HL-60/S4 treated with phorbol 12-myristate 13-acetate at 8.2 ng/mL for 4 days and 3 days (cell line): ENCODE measurements around the gene SPON1.
"Not testable (repeated sequence)": the region's sequence is repeated elsewhere in the genome, so short reads cannot be mapped to it uniquely, and the experiment has no call there.

Source experiments
- in situ Hi-C: fragments of 300-500 bp; cut with MboI; formaldehyde crosslinking; loops from 2 replicates; pipeline ENCODE4 v1.15.0; 2022; ENCODE audit warnings: low sequenced_read_pairs

The SPON1 gene

DNA sequence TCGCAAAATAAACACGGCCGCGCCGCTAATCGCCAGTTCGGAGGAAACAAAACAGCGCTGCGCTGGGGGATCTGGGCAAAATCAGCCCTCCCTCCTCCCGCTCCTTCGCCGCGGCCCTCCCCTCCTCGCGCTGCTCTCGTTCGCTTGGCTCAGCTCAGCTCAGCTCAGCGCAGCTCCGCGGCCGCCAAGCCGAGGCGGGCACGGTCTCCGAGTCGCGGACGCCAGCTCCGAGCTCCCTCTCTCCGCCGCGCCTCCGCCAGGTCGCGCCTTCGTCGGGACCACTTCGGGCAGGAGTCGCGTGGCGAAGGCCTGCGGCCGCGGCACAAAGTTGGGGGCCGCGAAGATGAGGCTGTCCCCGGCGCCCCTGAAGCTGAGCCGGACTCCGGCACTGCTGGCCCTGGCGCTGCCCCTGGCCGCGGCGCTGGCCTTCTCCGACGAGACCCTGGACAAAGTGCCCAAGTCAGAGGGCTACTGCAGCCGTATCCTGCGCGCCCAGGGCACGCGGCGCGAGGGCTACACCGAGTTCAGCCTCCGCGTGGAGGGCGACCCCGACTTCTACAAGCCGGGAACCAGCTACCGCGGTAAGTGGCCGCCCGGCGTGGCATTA is at the start of gene SPON1:
TSS of gene SPON1 (plus strand) at position 162 of the 607 bp plus-strand sequence. CDS start at position 344, 182 bp downstream.
- in situ Hi-C loops: no loop called here

DNA sequence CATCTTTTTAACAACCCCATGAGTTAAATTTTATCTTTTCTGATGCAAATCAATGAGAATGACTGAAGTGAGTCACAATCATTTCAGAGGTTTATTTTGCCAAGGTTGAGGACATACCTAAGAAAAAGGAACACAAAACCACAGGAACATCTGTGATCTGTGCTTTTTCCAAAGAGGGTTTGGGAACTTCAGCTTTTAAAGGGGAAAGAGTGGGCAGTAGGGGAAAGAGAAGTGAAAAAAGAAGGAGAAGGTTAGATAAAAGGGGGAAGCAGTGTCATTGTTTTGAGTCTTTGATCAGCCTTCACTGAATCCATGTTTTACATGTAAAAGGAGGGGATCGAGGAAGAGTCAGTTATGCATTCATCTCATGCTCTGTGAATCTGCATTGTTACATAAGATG is 45.3 kb upstream of the SPON1 start:
- in situ Hi-C loops: no loop called here

DNA sequence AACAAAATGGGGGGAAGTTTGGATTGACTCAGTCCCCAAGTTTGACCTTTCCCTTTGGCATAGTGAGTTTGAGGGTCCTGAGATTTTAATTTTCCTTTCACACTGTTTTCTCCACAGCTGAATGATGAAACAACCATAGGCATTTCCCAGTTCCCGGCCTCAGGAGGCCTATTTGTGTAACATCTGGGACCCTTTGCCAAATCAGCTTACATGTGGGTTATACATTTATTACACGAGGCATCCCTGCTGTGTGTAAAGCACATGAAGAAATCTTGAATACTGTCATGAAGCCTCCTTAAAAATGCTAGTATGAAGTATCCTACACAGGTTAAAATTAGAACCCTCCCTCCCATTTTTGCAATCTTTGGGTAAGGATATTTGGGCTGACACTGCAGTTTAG is 44.6 kb upstream of the SPON1 start:
- in situ Hi-C loops: no loop called here

DNA sequence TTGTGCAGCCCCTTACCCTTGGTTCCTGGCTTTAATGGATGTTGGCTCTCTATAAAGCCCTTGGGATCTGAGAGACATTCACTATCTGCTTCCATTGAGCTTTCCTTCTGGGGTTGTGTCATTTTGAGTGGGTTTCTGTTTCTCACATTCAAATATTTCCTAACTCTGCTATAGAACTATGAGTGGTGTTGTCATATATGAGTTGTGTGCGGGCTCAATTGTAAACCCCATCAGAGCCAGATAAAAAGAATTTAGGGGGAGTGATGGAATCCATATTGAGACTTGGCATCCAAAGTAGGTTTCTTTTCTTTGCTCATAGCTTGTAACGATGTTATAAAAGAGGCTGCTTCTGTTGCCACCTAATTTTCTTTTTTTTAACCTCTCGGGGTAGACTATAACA is 41.8 kb upstream of the SPON1 start:
- in situ Hi-C loops: no loop called here

DNA sequence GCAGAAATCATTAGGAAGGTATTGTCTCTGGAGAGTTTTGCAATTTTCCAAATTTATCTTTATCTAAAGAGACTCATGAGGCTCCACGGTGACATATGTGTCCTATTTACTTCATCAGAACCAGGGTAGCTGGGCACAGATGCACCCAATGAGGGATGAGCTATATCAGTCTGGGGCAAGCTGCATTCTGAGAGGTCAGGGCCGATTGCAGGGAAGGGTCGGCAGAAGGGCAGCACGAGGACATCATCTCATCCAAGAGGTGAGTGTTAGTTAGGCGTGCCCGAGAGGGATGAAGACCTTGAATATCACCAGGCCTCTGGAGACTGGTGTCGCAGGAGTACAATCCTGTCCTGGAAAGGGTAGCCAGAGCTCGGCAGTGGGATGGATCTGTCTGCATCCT is 41.0 kb upstream of the SPON1 start:
- in situ Hi-C loops: no loop called here

DNA sequence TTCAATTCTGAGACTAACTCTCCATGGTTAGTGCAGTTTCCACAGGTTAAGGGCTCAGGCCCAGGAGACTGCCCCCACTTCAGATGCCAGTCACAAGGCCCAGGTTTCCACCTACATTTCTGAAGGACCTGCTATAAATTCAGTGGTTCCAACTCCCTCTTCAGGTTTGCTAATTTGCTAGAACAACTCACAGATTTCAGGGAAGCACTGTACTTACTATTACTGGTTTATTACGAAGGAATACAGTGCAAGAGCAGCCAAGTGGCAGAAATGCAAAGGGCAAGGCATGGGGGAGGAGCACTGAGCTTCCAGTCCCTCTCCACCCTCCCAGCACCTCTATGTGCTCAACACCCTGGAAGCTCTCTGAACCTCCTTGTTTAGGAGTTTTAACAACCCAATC is 39.3 kb upstream of the SPON1 start:
- in situ Hi-C loops: no loop called here

DNA sequence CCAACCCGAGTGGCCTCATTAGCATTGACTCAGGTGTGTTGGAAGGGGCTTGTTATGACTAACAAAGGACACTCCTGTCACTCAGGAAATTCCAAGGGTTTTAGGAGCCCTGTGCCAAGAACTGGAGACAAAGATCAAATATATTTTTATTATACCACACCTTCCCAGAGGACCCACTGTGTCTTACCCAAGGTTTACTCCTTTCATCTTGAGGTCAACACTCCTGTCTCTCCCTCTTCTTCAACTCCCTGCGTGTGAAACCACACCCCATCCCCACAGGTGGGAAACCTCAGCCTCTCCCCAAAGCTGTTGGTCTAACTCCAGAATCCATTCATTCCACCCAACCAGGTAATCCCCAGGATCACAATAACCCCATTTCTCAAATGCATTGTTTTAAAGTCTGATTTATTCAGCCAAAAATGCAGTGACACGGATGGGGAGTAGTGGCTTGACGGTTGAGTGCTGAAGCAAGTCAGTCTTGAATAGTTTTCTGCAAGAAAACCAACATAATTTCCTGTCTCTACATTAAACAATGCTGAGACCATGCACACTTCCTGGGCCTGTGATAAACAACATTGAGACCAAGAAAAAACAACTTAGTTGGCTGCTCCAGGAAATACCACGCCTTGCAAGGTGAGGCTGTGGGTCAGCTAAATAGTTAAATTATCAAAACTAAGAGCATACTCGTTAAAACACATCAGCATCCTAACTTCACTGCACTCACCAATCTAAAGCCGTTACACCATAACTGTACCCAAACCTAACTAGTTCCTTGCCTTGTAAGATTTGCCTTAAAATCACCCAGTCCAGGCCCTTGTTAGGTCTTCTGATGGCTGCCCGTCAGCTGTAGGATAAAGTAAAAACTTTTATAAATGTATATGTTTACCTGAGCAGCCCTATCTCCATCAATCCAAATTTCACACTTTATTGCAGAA is 38.5 kb upstream of the SPON1 start:
- in situ Hi-C loops: no loop called here

DNA sequence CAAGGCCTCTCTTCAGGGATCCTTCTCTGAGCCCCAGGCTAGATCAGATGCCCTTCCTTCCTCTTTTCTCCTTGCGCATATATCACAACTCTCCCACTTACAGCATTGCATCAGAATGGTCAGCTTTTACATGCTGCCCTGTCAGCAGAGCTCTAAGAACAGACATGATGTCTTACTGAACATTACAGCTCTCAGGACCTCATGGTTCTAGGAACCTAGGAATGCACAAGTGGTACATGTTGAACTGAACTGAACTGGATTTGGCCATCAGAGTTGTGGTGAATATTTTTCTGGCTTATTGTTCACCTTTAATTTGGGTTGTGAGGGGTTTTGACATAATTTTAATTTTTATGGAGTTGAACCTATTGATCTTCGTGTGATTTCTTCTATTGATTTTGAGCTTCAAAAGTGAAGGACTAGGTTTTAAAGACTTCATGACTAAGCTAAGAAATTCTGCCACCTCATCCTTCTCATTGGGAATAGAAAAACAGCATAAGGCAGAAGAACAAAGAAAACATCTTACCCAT is 37.7 kb upstream of the SPON1 start:
- in situ Hi-C loops: no loop called here

DNA sequence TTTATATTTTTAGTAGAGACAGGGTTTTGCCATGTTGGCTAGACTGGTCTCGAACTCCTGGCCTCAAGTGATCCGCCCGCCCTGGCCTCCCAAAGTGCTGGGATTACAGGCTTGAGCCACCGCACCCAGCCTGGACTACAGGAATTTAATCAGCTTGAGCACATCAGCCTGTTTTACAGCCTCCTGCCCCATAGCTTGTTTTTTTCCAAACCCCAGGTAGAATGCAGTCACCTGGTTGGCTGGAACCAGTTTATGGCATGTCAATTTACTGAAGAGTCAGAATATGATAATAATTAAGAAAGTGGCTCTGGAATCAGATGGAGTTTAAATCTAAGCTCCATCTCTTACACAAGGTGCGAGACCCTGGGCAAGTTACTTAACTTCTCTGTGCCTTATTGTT is 36.2 kb upstream of the SPON1 start:
- in situ Hi-C loops: not testable (repeated sequence)

DNA sequence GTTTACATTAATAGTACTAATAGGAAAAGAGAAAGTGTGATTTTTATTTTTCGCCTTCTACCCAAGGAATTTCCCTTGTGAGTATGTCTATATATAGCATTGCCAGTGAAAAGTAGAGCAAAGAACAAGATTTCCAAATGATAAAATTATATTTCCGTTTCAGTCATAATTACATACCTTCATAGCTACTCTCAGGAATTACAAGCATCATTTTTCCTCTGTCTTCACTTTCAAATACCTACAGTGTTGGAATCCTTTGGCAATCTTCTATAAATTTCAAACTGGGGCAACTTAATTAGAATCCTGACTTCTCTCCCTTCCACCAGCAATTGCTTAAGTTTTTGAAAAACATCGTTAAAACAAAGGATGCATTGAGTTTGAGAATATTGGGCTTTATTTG is 35.5 kb upstream of the SPON1 start:
- in situ Hi-C loops: no loop called here

DNA sequence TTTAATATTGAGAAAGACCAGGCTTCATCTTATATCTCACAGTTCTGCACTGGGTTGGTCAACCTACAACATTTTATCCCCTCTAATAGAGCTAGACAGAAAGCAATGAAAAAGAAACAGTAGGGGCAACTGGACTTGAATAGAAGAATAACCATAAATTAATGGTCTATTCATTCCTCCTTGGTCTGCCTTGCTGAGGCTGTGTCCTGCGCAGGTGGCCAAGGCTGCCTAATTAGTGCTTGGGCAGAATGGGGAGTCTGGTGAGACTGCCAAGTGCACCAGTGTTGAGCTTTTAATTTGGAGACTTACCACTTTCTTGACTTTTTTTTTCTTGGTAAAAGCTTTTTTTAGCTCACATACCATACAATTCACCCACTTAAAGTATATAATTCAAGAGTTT is 35.0 kb upstream of the SPON1 start:
- in situ Hi-C loops: no loop called here

DNA sequence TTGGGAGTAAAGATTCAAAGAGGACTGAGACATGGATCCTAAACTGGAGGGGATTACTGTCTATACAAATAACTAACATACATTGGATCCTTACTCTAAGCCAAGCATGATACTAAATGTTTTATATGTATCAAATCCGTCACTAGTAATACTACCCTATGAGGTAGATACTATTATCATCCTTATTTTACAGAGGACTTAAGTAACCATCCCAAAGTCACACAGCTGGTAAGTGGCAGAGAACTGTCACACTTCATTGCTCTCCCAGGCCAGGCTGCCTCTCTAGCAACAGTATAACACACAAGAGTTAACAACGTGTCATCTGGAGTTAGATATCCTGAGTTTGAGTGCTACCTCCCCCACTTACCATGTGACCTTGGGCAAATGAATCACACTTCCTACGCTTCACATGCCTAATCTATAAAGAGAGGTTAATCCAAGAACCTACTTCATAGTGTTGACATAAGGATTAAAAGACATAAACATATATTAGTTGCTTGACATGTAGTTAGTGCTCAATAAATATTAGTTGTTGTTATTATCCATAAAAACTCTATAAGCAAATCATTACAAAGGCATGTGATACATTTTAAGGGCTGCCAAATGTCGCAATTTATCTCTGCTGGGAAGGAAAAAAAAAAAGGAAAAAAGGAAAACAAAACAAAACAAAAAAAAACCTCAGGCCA is 33.8 kb upstream of the SPON1 start:
- in situ Hi-C loops: no loop called here

DNA sequence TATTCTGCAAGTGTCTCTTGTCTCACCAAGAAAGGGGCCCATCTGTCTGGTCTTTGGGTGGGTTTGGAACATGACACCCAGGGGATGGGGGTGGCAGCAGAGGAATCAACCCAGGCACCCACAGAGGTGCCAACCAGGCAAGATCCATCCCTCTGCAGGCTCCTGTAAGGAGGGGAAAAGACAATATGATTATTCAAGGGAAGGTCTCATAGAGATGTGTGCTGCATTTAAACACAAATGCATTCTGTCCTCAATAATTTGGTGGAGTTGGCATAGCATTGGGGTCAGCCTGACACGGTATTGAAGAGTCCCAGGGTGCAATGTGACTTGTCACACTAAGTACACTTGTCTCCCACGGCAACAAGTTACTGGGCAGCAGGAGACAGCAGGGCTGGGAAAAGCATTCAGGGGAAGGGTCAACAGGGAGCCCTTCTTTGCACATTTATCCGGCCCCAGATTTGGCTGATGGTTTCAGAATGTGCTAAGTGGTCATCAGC is 33.1 kb upstream of the SPON1 start:
- in situ Hi-C loops: no loop called here

DNA sequence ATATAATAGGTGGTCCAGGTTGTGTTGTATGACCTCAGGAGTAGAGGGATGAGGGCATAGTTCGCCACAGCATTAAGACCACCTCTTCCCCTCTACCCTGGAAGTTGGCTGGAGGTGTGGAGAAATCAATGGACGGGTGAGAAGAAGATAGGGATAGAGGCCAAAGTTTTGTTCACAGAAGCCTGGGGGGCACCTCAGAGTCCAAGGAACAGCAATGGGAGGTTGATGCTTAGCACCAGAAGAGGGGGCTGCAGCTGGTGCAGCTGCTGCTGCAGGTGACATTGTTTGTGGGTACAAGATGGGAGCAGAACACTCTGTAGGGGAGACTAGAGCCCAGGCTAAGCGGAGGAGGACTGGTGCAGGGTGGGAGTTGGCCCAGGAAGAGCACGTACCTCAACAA is 31.2 kb upstream of the SPON1 start:
- in situ Hi-C loops: no loop called here

DNA sequence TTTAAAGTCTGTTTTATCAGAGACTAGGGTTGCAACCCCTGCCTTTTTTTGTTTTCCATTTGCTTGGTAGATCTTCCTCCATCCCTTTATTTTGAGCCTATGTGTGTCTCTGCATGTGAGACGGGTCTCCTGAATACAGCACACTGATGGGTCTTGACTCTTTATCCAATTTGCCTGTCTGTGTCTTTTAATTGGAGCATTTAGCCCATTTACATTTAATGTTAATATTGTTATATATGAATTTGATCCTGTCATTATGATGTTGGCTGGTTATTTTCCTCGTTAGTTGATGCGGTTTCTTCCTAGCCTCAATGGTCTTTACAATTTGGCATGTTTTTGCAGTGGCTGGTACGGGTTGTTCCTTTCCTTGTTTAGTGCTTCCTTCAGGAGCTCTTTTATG is 25.4 kb upstream of the SPON1 start:
- in situ Hi-C loops: not testable (repeated sequence)

DNA sequence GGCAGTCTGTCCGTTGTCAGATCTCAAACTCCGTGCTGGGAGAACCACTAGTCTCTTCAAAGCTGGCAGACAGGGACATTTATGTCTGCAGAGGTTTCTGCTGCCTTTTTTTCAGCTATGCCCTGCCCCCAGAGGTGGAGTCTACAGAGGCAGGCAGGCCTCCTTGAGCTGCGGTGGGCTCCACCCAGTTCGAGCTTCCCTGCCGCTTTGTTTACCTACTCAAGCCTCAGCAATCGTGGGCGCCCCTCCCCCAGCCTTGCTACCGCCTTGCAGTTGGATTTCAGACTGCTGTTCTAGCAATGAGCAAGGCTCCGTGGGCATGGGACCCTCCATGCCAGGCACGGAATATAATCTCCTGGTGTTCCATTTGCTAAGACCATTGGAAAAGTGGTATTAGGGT is 23.7 kb upstream of the SPON1 start:
- in situ Hi-C loops: not testable (repeated sequence)

DNA sequence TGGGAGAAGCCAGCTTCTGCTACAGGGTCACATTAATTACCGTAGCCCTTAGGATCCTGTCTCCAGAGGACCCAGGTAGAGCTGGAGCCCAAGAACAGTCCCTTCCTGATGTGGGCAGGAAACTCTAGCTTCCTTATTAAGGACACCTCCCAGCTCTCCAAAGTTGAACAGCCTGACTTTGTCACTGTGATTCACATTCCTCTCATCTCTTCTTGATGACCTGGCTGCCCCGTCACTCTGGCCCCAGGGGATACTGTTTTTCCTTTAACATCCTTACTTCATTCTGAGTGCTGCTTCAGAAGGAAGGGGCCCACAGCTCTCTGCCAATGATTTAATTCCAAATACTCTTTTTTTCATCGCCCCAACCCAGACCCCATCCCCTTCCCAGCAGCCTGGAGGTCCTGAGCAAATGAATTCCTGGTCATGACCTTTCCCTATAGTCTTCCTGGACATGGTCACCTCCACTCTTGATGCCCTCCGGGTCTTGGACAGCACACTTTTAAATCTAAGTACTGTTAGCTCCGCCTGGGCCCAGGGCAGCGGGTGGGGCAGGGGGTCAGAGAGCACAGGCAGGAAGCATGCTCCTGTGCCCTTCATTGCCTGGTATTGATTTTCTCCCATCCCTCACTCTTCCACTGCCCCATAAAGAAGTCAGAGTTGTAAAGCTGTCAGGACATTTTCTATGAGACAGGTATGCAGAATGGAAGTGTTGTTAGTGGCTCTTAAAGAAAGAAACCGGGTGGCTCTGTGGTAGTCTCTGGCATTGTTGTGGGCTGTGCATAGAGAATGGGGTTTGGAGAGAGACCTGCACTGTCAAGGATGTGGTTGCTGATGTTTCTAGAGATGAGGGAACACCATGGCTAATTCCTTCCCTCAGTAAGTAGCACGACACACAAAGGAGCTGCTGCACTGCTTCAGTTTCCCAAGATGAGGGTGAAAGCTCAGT is 22.3 kb upstream of the SPON1 start:
- in situ Hi-C loops: no loop called here

DNA sequence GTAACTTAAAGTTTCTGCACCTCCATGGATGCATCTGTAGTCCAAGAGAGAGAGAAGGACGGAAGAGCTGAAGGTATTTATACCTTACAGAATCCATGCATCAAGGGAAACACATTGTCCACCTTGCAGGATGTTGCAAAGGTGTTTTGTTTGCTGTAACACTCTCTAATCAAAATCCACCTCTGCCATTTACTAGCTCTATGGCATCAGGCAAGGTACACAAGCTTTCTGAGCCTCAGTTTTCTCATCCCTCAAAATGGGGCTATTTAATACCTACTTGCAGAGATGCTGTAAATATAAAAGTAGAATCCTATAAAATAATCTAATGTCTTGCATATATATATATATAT is 21.6 kb upstream of the SPON1 start:
- in situ Hi-C loops: no loop called here

DNA sequence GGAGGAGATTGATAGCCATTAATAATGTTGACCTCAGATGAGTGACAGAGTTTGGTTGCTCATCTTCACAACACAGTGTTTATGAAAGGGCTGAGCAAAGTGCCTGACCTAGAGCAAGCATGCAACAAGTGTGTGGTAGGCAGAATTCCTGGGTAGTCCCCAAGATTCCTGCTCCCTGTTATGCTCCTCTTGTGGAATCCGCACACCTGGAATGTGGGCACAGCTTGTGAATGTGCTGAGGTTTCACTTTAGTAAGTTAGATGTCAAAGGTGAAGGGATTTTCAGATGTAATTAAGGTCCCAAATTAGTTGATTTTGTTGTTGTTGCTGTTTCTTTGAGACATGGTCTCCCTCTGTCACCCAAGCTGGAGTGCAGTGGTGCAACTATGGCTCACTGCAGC is 20.7 kb upstream of the SPON1 start:
- in situ Hi-C loops: no loop called here

DNA sequence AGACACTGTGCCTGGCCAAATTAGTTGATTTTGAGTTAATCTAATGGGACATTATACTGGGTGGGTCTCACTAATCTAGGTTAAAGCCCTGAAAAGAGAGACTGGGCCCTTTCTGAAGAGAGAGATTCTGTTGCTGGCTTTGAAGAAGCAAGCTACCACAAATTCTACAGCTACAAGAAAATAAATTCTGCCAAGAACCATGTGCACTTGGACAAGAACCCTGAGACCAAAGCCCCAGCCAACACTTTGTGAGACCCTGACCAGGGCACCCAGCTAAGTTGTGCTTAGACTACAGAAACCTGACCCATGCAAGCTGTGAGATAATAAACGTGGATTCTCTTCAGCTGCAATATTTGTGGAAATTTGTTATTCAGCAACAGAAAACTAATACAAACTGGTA is 20.1 kb upstream of the SPON1 start:
- in situ Hi-C loops: no loop called here
